HUDEP-2 (cell line): ENCODE results near the gene CGB5.
"Not testable (repeated sequence)": the region's sequence is repeated elsewhere in the genome, so short reads cannot be mapped to it uniquely, and the experiment has no call there.

Experiments
- DNase-seq, 76 experiments: peaks; one replicate each; lab custom pipeline; 2025; ENCODE audit not compliant: unreplicated experiment in 76 of 76; lab: John Stamatoyannopoulos, UW

The CGB5 gene

GRCh38 chr19:49020931-49021895 is 22.4 kb upstream of the CGB5 start:
- DNase-seq, result peak in 3 of 76 experiments; percentile 19 to 25 (median 25)

GRCh38 chr19:49022116-49022515 is 21.5 kb upstream of the CGB5 start:
- no peak for DNase-seq

GRCh38 chr19:49024233-49024632 is 19.4 kb upstream of the CGB5 start, which contains the start of gene CGB3:
Gene CGB3, minus strand, starts transcription at chr19:49024333. Its CDS starts 362 bp downstream, at chr19:49023971.
- not testable (repeated sequence) for DNase-seq

GRCh38 chr19:49025088-49025487 is 18.6 kb upstream of the CGB5 start:
- not testable (repeated sequence) for DNase-seq

- not testable (repeated sequence) for DNase-seq
These were observed 18.0 kb upstream of the CGB5 start for GRCh38 chr19:49025599-49025998.

GRCh38 chr19:49028686-49029085 is 15.0 kb upstream of the CGB5 start:
- not testable (repeated sequence) for DNase-seq

- not testable (repeated sequence) for DNase-seq
These were observed 13.9 kb upstream of the CGB5 start for GRCh38 chr19:49029749-49030148.

- DNase-seq, result not testable (repeated sequence)
These were observed 13.3 kb upstream of the CGB5 start for GRCh38 chr19:49030323-49030722.

GRCh38 chr19:49031642-49032301 is 11.9 kb upstream of the CGB5 start, which contains the start of gene CGB2:
Gene CGB2, plus strand, starts transcription at chr19:49031890. Its CDS starts 206 bp downstream, at chr19:49032096.
- peak in 68 of 76 experiments; percentile 26 to 89 (median 68) for DNase-seq

- DNase-seq, result peak in 64 of 76 experiments; percentile 21 to 78 (median 56)
These were observed 6.8 kb upstream of the CGB5 start, which contains the start of gene CGB1 for GRCh38 chr19:49036815-49037214. Gene CGB1, minus strand, starts transcription at chr19:49036895. Its CDS starts 184 bp downstream, at chr19:49036711.

GRCh38 chr19:49038111-49038510 is 5.5 kb upstream of the CGB5 start:
- DNase-seq, result not testable (repeated sequence)

- not testable (repeated sequence) for DNase-seq
These were observed 4.9 kb upstream of the CGB5 start for GRCh38 chr19:49038557-49039276.

- not testable (repeated sequence) for DNase-seq
These were observed 3.9 kb upstream of the CGB5 start for GRCh38 chr19:49039736-49040135.

- no peak for DNase-seq
These were observed 1.5 kb upstream of the CGB5 start for GRCh38 chr19:49042177-49042576.

- not testable (repeated sequence) for DNase-seq
These were observed 982 bp upstream of the CGB5 start for GRCh38 chr19:49042666-49043065.

GRCh38 chr19:49049011-49049410 is 5.4 kb downstream of the CGB5 start, which contains the start of gene CGB8:
Gene CGB8, minus strand, starts transcription at chr19:49049111. Its CDS starts 372 bp downstream, at chr19:49048739.
- not testable (repeated sequence) for DNase-seq

GRCh38 chr19:49049834-49050233 is 6.2 kb downstream of the CGB5 start:
- not testable (repeated sequence) for DNase-seq

GRCh38 chr19:49050376-49051033 is 6.9 kb downstream of the CGB5 start:
- not testable (repeated sequence) for DNase-seq

- DNase-seq, result peak in 30 of 76 experiments; percentile 7 to 65 (median 37)
These were observed 12.7 kb downstream of the CGB5 start for GRCh38 chr19:49056101-49056901.
